ENCODE data around the gene ARRB1. TPM values are rescaled to one million over a fixed set of nuclear protein-coding genes. Genes with fewer than 3 reads are reported as not detected.
A peak's percentile ranks its signal among the peaks of the same experiment; 100 is the strongest.
"Not testable (repeated sequence)": the region's sequence is repeated elsewhere in the genome, so short reads cannot be mapped to it uniquely, and the experiment has no call there.

The ARRB1 gene
- total and polyA plus RNA-seq, 3 experiments from 2014 or later: 5.5 to 10.6 (median 9.9) TPM

DNA sequence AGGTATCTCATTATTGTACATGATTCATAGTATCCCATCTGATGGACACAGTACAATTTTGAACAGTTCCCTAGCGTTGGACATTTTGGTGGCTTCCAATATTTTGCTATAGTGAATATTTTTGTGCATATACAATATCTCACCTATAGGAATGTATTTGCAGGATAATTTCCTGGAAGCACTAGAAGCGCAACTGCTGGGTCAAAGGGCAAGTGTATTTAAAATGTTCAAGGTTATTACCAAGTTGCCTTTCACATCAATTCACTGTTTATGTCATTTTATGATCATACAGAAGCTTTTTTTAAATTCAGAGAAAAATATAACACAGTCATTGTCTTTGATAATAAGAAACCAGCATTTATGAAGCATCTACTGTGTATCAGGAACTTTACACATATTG lies 28.8 kb upstream of the ARRB1 start:
- H3K27ac Mint-ChIP-seq: peak overlapping the region in 1 of 8 donors; percentile 24
- CTCF ChIA-PET: interaction anchor here (0.9 to 12.1 kb wide), 3 partner anchors 28 to 236 kb away, joined by 3 to 325 read pairs (median 6); partner anchors contain the start of gene ARRB1

DNA sequence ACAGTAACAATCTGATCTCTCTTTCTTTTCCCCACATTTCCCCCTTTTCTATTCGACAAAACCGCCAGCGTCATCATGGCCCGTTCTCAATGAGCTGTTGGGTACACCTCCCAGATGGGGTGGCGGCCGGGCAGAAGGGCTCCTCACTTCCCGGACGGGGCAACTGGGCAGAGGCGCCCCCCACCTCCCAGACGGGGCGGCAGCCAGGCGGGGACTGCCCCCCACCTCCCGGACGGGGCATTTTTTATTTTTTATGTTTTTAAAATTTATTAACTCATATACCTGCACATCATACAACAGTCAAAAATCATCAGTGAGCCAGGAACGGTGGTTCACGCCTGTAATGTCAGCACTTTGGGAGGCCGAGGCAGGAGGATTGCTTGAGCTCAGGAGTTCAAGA lies 27.3 kb upstream of the ARRB1 start:
- POLR2A ChIA-PET; H3K4me3 ChIP-seq (ENCODE audit: low read length); H3K27ac Mint-ChIP-seq; H3K9me3 Mint-ChIP-seq; H3K36me3 Mint-ChIP-seq; H3K27me3 ChIP-seq (ENCODE audit: insufficient read depth, low read length, poor library complexity, severe bottlenecking); H3K4me3 Mint-ChIP-seq; H3K27ac ChIP-seq (ENCODE audit: low read depth, low read length); H3K27me3 Mint-ChIP-seq; H3K4me1 ChIP-seq (ENCODE audit: insufficient read depth, low read length); H3K36me3 ChIP-seq (ENCODE audit: insufficient read depth, low read length); DNase-seq; H3K4me1 Mint-ChIP-seq; H3K9me3 ChIP-seq (ENCODE audit: low read length): not testable (repeated sequence)
- CTCF ChIA-PET: interaction anchor here (1.3 to 12.1 kb wide), 2 partner anchors 10 to 103 kb away, joined by 3 to 325 read pairs; no protein-coding TSS in a partner anchor

More for the DNA sequence above, 28.8 kb upstream of the ARRB1 start:
- DNase-seq: no peak
- H3K9me3 Mint-ChIP-seq: no peaks in the 10 kb centered on the region
- no peak overlapping the region for H3K4me3 ChIP-seq (ENCODE audit: low read length)
- H3K4me1 ChIP-seq (ENCODE audit: insufficient read depth, low read length): peaks cover 19% of the 10 kb centered on the region
- H3K27me3 Mint-ChIP-seq: peaks cover 2 to 4% of the 10 kb centered on the region in 2 donors
- no peaks in the 10 kb centered on the region for H3K36me3 ChIP-seq (ENCODE audit: insufficient read depth, low read length)
- no peaks in the 10 kb centered on the region for H3K27me3 ChIP-seq (ENCODE audit: insufficient read depth, low read length, poor library complexity, severe bottlenecking)
- no peaks in the 10 kb centered on the region for H3K36me3 Mint-ChIP-seq
- POLR2A ChIA-PET: interaction anchor here (0.6 kb wide), 1 partner anchor 112 kb away, joined by 4 read pairs; no protein-coding TSS in a partner anchor
- H3K27ac ChIP-seq (ENCODE audit: low read depth, low read length): no peak overlapping the region
- H3K4me3 Mint-ChIP-seq: no peak overlapping the region
- H3K4me1 Mint-ChIP-seq: peaks cover 15 to 17% (median 16%) of the 10 kb centered on the region in 3 donors
- H3K9me3 ChIP-seq (ENCODE audit: low read length): no peaks in the 10 kb centered on the region

- Histone ChIP-seq H3K4me3 (ENCODE audit: low read length) (no peak overlapping the region), H3K36me3 (ENCODE audit: insufficient read depth, low read length) (no peaks in the 10 kb centered on the region), H3K27ac (ENCODE audit: low read depth, low read length) (no peak overlapping the region), H3K27me3 (ENCODE audit: insufficient read depth, low read length, poor library complexity, severe bottlenecking) (no peaks in the 10 kb centered on the region), H3K4me1 (ENCODE audit: insufficient read depth, low read length) (no peaks in the 10 kb centered on the region), H3K9me3 (ENCODE audit: low read length) (no peaks in the 10 kb centered on the region)
- peaks cover 0 to 3% (median 0%) of the 10 kb centered on the region in 3 donors for H3K4me1 Mint-ChIP-seq
- CTCF ChIA-PET: no interaction called here
- no peaks in the 10 kb centered on the region for H3K36me3 Mint-ChIP-seq
- H3K27ac Mint-ChIP-seq: no peak overlapping the region
- DNase-seq: no peak
- POLR2A ChIA-PET: no interaction called here
- no peaks in the 10 kb centered on the region for H3K9me3 Mint-ChIP-seq
- peaks cover 2 to 4% of the 10 kb centered on the region in 2 donors for H3K27me3 Mint-ChIP-seq
- peak overlapping the region in 1 of 7 donors; percentile 40 for H3K4me3 Mint-ChIP-seq
Observed at GRCh38 chr11:75376175-75376574, 24.7 kb upstream of the ARRB1 start.

DNA sequence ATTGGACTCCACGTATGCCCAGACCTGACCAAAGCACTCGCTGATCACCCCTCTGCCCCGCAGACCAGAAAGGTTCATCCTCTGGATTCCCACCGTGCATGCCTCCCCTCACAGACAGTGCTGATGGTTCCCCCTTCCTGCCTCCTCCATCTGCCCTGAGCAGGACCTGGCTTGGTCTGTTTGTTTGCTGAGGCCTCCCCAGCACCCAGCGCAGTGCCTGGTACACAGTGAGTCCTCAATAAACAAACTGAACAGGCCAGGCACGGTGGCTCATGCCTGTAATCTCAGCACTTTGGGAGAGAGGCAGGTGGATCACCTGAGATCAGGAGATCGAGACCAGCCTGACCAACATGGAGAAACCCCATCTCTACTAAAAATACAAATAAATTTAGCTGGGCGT lies 24.2 kb upstream of the ARRB1 start:
- no peaks in the 10 kb centered on the region for H3K27me3 ChIP-seq (ENCODE audit: insufficient read depth, low read length, poor library complexity, severe bottlenecking)
- Mint-ChIP-seq H3K4me3 (no peak overlapping the region), H3K27me3 (peaks cover 2 to 4% of the 10 kb centered on the region in 2 donors), H3K27ac (peak overlapping the region in 1 of 8 donors; percentile 21), H3K4me1 (peaks cover 0 to 3% (median 0%) of the 10 kb centered on the region in 3 donors), H3K36me3 (no peaks in the 10 kb centered on the region), H3K9me3 (no peaks in the 10 kb centered on the region)
- POLR2A ChIA-PET: no interaction called here
- H3K9me3 ChIP-seq (ENCODE audit: low read length): no peaks in the 10 kb centered on the region
- CTCF ChIA-PET: no interaction called here
- H3K4me3 ChIP-seq (ENCODE audit: low read length): no peak overlapping the region
- no peak overlapping the region for H3K27ac ChIP-seq (ENCODE audit: low read depth, low read length)
- no peaks in the 10 kb centered on the region for H3K36me3 ChIP-seq (ENCODE audit: insufficient read depth, low read length)
- no peak for DNase-seq
- no peaks in the 10 kb centered on the region for H3K4me1 ChIP-seq (ENCODE audit: insufficient read depth, low read length)

DNA sequence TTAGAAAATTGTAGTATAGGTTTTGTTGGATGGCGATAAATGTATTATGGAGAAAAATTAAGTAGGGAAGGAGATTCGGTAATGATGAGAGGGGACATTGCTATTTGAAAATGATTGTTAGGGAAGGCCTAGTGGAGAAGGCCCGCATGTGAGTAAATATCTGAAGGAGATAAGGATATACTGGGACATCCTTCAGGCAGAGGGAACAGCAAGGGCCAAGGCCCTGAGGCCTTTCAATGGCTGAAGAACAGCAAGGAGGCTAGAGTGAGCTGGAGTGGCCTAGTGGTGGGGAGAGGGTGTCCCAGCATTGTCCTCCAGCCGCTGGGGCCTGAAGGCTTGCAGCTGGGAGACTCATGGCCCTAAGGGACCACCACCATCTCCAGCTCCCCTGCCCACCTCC lies 23.2 kb upstream of the ARRB1 start:
- Histone ChIP-seq H3K4me1 (ENCODE audit: insufficient read depth, low read length) (no peaks in the 10 kb centered on the region), H3K27ac (ENCODE audit: low read depth, low read length) (no peak overlapping the region), H3K9me3 (ENCODE audit: low read length) (no peaks in the 10 kb centered on the region), H3K36me3 (ENCODE audit: insufficient read depth, low read length) (no peaks in the 10 kb centered on the region), H3K4me3 (ENCODE audit: low read length) (no peak overlapping the region), H3K27me3 (ENCODE audit: insufficient read depth, low read length, poor library complexity, severe bottlenecking) (no peaks in the 10 kb centered on the region)
- no peak overlapping the region for H3K4me3 Mint-ChIP-seq
- ChIA-PET POLR2A (no interaction called here), CTCF (interaction anchor here (1.1 to 1.3 kb wide), 2 partner anchors 10 to 35 kb away, joined by 4 to 5 read pairs; no protein-coding TSS in a partner anchor)
- H3K4me1 Mint-ChIP-seq: peaks cover 5 to 7% (median 5%) of the 10 kb centered on the region in 3 donors
- DNase-seq: no peak
- no peak overlapping the region for H3K27ac Mint-ChIP-seq
- H3K9me3 Mint-ChIP-seq: peaks cover 0 to 3% (median 1%) of the 10 kb centered on the region in 5 donors
- H3K36me3 Mint-ChIP-seq: peaks cover 0 to 4% (median 0%) of the 10 kb centered on the region in 3 donors
- H3K27me3 Mint-ChIP-seq: peaks cover 2 to 4% of the 10 kb centered on the region in 2 donors

DNA sequence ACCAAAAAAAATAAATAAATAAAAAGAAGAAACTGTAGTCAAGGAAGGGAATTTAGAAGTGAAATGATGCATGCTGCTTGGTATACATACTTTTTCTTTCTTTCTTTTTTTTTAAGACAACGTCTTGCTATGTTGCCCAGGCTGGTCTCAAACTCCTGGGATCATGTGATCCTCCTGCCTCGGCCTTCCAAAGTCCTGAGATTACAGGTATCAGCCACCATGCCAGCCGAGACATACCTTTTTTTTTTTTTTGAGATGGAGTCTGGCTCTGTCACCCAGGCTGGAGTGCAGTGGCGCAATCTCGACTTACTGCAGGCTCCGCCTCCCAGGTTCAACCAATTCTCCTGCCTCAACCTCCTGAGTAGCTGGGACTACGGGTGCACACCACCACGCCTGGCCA lies 21.7 kb upstream of the ARRB1 start:
- CTCF ChIA-PET: interaction anchor here (2.4 kb wide), 1 partner anchor 15 kb away, joined by 7 read pairs; no protein-coding TSS in a partner anchor
- Mint-ChIP-seq H3K4me3 (no peak overlapping the region), H3K36me3 (peaks cover 0 to 4% (median 0%) of the 10 kb centered on the region in 3 donors), H3K4me1 (peaks cover 8 to 11% (median 10%) of the 10 kb centered on the region in 3 donors), H3K27ac (no peak overlapping the region), H3K27me3 (peaks cover 2 to 4% of the 10 kb centered on the region in 2 donors), H3K9me3 (peaks cover 0 to 4% (median 1%) of the 10 kb centered on the region in 5 donors)
- no peak overlapping the region for H3K4me3 ChIP-seq (ENCODE audit: low read length)
- H3K36me3 ChIP-seq (ENCODE audit: insufficient read depth, low read length): no peaks in the 10 kb centered on the region
- H3K9me3 ChIP-seq (ENCODE audit: low read length): no peaks in the 10 kb centered on the region
- POLR2A ChIA-PET: no interaction called here
- no peak overlapping the region for H3K27ac ChIP-seq (ENCODE audit: low read depth, low read length)
- H3K4me1 ChIP-seq (ENCODE audit: insufficient read depth, low read length): no peaks in the 10 kb centered on the region
- no peak for DNase-seq
- no peaks in the 10 kb centered on the region for H3K27me3 ChIP-seq (ENCODE audit: insufficient read depth, low read length, poor library complexity, severe bottlenecking)

GRCh38 chr11:75371949-75372876 lies 20.8 kb upstream of the ARRB1 start:
- ChIA-PET POLR2A (no interaction called here), CTCF (interaction anchor here (2.4 kb wide), 1 partner anchor 16 kb away, joined by 7 read pairs; no protein-coding TSS in a partner anchor)
- Mint-ChIP-seq H3K27ac (no peak overlapping the region), H3K27me3 (peaks cover 2 to 4% of the 10 kb centered on the region in 2 donors), H3K4me1 (peaks cover 8 to 11% (median 10%) of the 10 kb centered on the region in 3 donors), H3K9me3 (peaks cover 0 to 6% (median 3%) of the 10 kb centered on the region in 5 donors), H3K36me3 (peaks cover 0 to 4% (median 0%) of the 10 kb centered on the region in 3 donors), H3K4me3 (no peak overlapping the region)
- Histone ChIP-seq H3K4me3 (ENCODE audit: low read length) (no peak overlapping the region), H3K27me3 (ENCODE audit: insufficient read depth, low read length, poor library complexity, severe bottlenecking) (no peaks in the 10 kb centered on the region), H3K27ac (ENCODE audit: low read depth, low read length) (no peak overlapping the region), H3K36me3 (ENCODE audit: insufficient read depth, low read length) (no peaks in the 10 kb centered on the region), H3K9me3 (ENCODE audit: low read length) (no peaks in the 10 kb centered on the region), H3K4me1 (ENCODE audit: insufficient read depth, low read length) (no peaks in the 10 kb centered on the region)
- no peak for DNase-seq
